HepG2 (cell line): ENCODE data around the gene ATP11A. TPM values are rescaled to one million over a fixed set of nuclear protein-coding genes. Genes with fewer than 3 reads are reported as not detected.

Experiments used
- ATAC-seq: fragments of 200-7000 bp; cut with Tn5 transposase; 3 replicates; pipeline ENCODE4 v1.9.1; 2020; ENCODE audit warnings: mild to moderate bottlenecking, moderate library complexity
- BruUV-seq: library from RNA; stranded (reverse); fragments of 400-500 nt; replicated peaks from 2 replicates; lab custom pipeline; 2021; lab: Mats Ljungman, UMichigan
- CTCF ChIA-PET: fragments of 300-600 bp; formaldehyde crosslinking; extraction: SDS; loops from one replicate; lab custom pipeline; 2021; ENCODE audit warnings: low total read pairs, inconsistent platforms, low intra/inter-chr PET ratio; lab: Yijun Ruan, JAX
- POLR2A ChIA-PET: fragments of 350-600 bp; sonication (Branson Sonifier 250); formaldehyde crosslinking; loops from one replicate; lab custom pipeline; 2020; ENCODE audit warnings: antibody characterized with exemption, inconsistent platforms; lab: Yijun Ruan, JAX
- DNase-seq: peaks from one replicate; pipeline ENCODE4 v3.0.0-alpha.2; 2015; ENCODE audit warnings: low spot score
- FAIRE-seq: peaks from 3 replicates; lab custom pipeline; 2011; peaks lifted over from hg19 to GRCh38; lab: Jason Lieb, UNC
- H2AFZ ChIP-seq: one replicate; pipeline ENCODE4 v1.6.1; 2011; ENCODE audit warnings: low read length, inconsistent platforms
- H3K27ac ChIP-seq: fragments of 300-600 bp; 3 replicates; pipeline ENCODE4 v1.8.0; 2011; ENCODE audit warnings: mixed run types, mild to moderate bottlenecking, mixed read lengths, low read length, inconsistent platforms; ENCODE audit not compliant: insufficient read depth; ENCODE audit errors: extremely low read length
- H3K27me3 ChIP-seq, 2 experiments: fragments of 200-600 bp in 1 of 2; 2 replicates in 1 of 2; 3 replicates in 1 of 2; pipeline versions ENCODE4 v1.6.0 to v1.8.0; 2011; ENCODE audit warnings: low read length in 2 of 2, mild to moderate bottlenecking in 2 of 2, moderate library complexity in 2 of 2, inconsistent platforms in 1 of 2; ENCODE audit not compliant: insufficient read depth in 2 of 2, control insufficient read depth in 1 of 2
- H3K36me3 ChIP-seq, 2 experiments: fragments of 200-600 bp in 1 of 2; replicated peaks in 1 of 2; 2 replicates in 1 of 2; 3 replicates in 1 of 2; pipeline versions ENCODE4 v1.5.1 to v1.8.0; 2011; ENCODE audit warnings: low read length in 2 of 2, inconsistent platforms in 1 of 2; ENCODE audit not compliant: insufficient read depth in 2 of 2, control insufficient read depth in 1 of 2
- H3K4me1 ChIP-seq: 2 replicates; pipeline ENCODE4 v1.5.1; 2012; ENCODE audit warnings: low read length, inconsistent platforms; ENCODE audit not compliant: insufficient read depth
- H3K4me2 ChIP-seq: 2 replicates; pipeline ENCODE4 v1.6.0; 2011; ENCODE audit warnings: low read depth, low read length, inconsistent platforms
- H3K4me3 ChIP-seq, 3 experiments: fragments of 200-600 bp in 1 of 3; sonication (generic), shearing (Covaris generic) in 1 of 3; replicated peaks in 1 of 3; 2 replicates each; pipeline ENCODE4 v1.5.1; 2011 to 2016; ENCODE audit warnings: low read length in 3 of 3, inconsistent platforms in 2 of 3, low read depth in 2 of 3, mild to moderate bottlenecking in 2 of 3, control low read depth in 1 of 3, mixed read lengths in 1 of 3; ENCODE audit not compliant: insufficient read depth in 1 of 3
- H3K79me2 ChIP-seq: one replicate; pipeline ENCODE4 v1.6.1; 2011; ENCODE audit warnings: low read length, inconsistent platforms; ENCODE audit not compliant: insufficient read depth
- H3K9ac ChIP-seq: 2 replicates; pipeline ENCODE4 v1.6.0; 2011; ENCODE audit warnings: mild to moderate bottlenecking, low read depth, low read length, inconsistent platforms; ENCODE audit not compliant: insufficient read depth
- H3K9me3 ChIP-seq: 2 replicates; pipeline ENCODE4 v1.5.1; 2012; ENCODE audit warnings: mild to moderate bottlenecking, low read length
- H4K20me1 ChIP-seq: 2 replicates; pipeline ENCODE4 v1.6.0; 2011; ENCODE audit warnings: inconsistent platforms, mild to moderate bottlenecking, low read length, moderate library complexity; ENCODE audit not compliant: insufficient read depth
- AGO2 ChIP-seq: fragments of 200-400 bp; formaldehyde crosslinking; optimal IDR thresholded peaks from 2 replicates; pipeline ENCODE3; 2017; ENCODE audit warnings: mild to moderate bottlenecking, low read depth, low read length, moderate library complexity
- DBP ChIP-seq: sonication (generic); formaldehyde crosslinking; IDR thresholded peaks from 2 replicates; pipeline ENCODE4 v1.4.0; 2020; ENCODE audit warnings: missing genetic modification reagents; ENCODE audit errors: not compliant biosample characterization
- HNRNPL ChIP-seq: fragments of 200-400 bp; formaldehyde crosslinking; IDR thresholded peaks from 2 replicates; pipeline ENCODE4 v1.6.1; 2017; ENCODE audit warnings: mild to moderate bottlenecking, low read depth, low read length
- ZBTB33 ChIP-seq: sonication (generic); formaldehyde crosslinking; IDR thresholded peaks from 2 replicates; pipeline ENCODE4 v1.4.0; 2020; ENCODE audit warnings: missing genetic modification reagents
- WGBS: methylation state at CpG from one replicate; pipeline ENCODE4 v1.1.6; 2017; ENCODE audit warnings: low lambda C conversion rate; 5-methylcytosine and 5-hydroxymethylcytosine counted together
- in situ Hi-C: cut with HindIII; loops from 2 replicates; pipeline ENCODE4 v1.10.0; 2017; ENCODE audit warnings: low pct_unique_long_range_greater_than_20kb; ENCODE audit not compliant: extremely low pct_ligation_motif_present
- intact Hi-C: fragments of 100-400 bp; cut with micrococcal nuclease; formaldehyde crosslinking; loops from one replicate; pipeline ENCODE4 v1.10.0; 2022; ENCODE audit not compliant: unreplicated experiment
- polyA plus RNA-seq, 8 experiments: library from polyadenylated mRNA; depleted of rRNA in 3 of 8; stranded (reverse) in 7 of 8; unstranded in 1 of 8; fragments of >200 nt; fragmentation: Illumina TruSeq in 4 of 8; extraction: Trizol in 4 of 8; gene quantifications; 2 replicates each; pipeline versions ENCODE4 v1.2.1 to v1.2.3, GENCODE V29; 2011 to 2016; ENCODE audit warnings: low read depth in 4 of 8, missing spikeins in 1 of 8, mixed read lengths in 1 of 8; ENCODE audit not compliant: insufficient read depth in 1 of 8
- total RNA-seq, 5 experiments: library from RNA; depleted of rRNA; stranded (reverse); fragments of >200 nt; fragmentation: Illumina TruSeq; extraction: Trizol; gene quantifications; 2 replicates each; pipeline ENCODE4 v1.2.3, GENCODE V29; 2016; ENCODE audit warnings: low read depth in 1 of 5

The ATP11A gene
- total and polyA plus RNA-seq, 2 of the 13 experiments (the other 11 are each of a cell fraction or from before 2014, with no cell fraction given): 18.4 to 20.1 TPM

GRCh38 chr13:112725346-112726015 is 35.6 kb downstream of the ATP11A start:
- H4K20me1 ChIP-seq: peaks cover 51% of the 10 kb centered on the region
- H3K4me3 ChIP-seq: no peak overlapping the region
- POLR2A ChIA-PET: interaction anchor here (1.3 kb wide), 1 partner anchor 31 kb away, joined by 4 read pairs; no protein-coding TSS in a partner anchor
- 86% methylated on average over 18 of the region's 18 CpGs for WGBS
- no peak for ATAC-seq
- H2AFZ ChIP-seq: no peak overlapping the region
- 0 out of 2 replicates have a peak, but pooled peaks have one; percentile 6 for TF ChIP-seq HNRNPL
- TF ChIP-seq DBP (CRISPR knock-in tag): no peak
- TF ChIP-seq AGO2: peak; percentile 23
- peak; percentile 20; the same call in 1 of the 2 replicates for TF ChIP-seq ZBTB33
- TF ChIP-seq, all 625 proteins: peak for 3
- CTCF ChIA-PET: no interaction called here
- FAIRE-seq: no peak
- Histone ChIP-seq H3K9ac (no peak overlapping the region), H3K4me2 (no peak overlapping the region), H3K36me3 (peaks cover 10 to 19% of the 10 kb centered on the region in 2 experiments; a peak in 4 of 5 replicates), H3K27me3 (no peaks in the 10 kb centered on the region), H3K4me1 (peaks cover 78% of the 10 kb centered on the region), H3K27ac (no peak overlapping the region), H3K9me3 (no peaks in the 10 kb centered on the region), H3K79me2 (peaks cover 85% of the 10 kb centered on the region)
- DNase-seq: no peak
- no TSS peak for BruUV-seq
- intact Hi-C loops (no loop called here), in situ Hi-C loops (no loop called here)
